MM.1S (cell line): ENCODE measurements around the gene TRPC6.

Experiments
- EZH2phosphoT487 ChIP-seq: fragments of 300-600 bp; sonication (generic); IDR thresholded peaks from 2 replicates; pipeline ENCODE4 v1.6.1; 2018; ENCODE audit warnings: antibody characterized with exemption, low read length
- TF ChIP-seq, protein P1 (sequence below): fragments of 300-600 bp; sonication (generic); IDR thresholded peaks from 2 replicates; pipeline ENCODE4 v1.5.1; 2016; ENCODE audit warnings: antibody characterized with exemption, low read length, mixed read lengths

DNA sequence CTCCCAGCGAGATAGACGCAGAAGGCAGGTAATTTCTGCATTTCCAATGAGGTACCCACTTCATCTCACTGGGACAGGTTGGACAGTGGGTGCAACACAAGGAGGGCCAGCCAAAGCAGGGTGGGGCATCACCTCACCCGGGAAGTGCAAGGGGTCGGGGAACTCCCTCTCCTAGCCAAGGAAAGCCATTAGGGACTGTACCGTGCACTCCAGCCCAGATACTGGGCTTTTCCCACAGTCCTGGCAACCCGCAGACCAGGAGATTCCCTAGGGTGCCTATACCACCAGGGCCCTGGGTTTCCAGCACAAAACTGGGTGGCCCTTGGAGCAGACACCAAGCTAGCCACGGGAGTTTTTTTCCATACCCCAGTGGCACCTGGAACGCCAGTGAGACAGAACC lies 17.2 kb downstream of the TRPC6 start:
- TF ChIP-seq, protein P1, sequence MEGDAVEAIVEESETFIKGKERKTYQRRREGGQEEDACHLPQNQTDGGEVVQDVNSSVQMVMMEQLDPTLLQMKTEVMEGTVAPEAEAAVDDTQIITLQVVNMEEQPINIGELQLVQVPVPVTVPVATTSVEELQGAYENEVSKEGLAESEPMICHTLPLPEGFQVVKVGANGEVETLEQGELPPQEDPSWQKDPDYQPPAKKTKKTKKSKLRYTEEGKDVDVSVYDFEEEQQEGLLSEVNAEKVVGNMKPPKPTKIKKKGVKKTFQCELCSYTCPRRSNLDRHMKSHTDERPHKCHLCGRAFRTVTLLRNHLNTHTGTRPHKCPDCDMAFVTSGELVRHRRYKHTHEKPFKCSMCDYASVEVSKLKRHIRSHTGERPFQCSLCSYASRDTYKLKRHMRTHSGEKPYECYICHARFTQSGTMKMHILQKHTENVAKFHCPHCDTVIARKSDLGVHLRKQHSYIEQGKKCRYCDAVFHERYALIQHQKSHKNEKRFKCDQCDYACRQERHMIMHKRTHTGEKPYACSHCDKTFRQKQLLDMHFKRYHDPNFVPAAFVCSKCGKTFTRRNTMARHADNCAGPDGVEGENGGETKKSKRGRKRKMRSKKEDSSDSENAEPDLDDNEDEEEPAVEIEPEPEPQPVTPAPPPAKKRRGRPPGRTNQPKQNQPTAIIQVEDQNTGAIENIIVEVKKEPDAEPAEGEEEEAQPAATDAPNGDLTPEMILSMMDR, result no peak
- no peak for TF ChIP-seq EZH2phosphoT487
